ENCODE measurements around the gene GLT1D1. TPM values are rescaled to one million over a fixed set of nuclear protein-coding genes. Genes with fewer than 3 reads are reported as not detected.

GLT1D1 gene
- total and polyA plus RNA-seq, 2 experiments from 2014 or later, result 1.4 to 4.4 TPM

DNA sequence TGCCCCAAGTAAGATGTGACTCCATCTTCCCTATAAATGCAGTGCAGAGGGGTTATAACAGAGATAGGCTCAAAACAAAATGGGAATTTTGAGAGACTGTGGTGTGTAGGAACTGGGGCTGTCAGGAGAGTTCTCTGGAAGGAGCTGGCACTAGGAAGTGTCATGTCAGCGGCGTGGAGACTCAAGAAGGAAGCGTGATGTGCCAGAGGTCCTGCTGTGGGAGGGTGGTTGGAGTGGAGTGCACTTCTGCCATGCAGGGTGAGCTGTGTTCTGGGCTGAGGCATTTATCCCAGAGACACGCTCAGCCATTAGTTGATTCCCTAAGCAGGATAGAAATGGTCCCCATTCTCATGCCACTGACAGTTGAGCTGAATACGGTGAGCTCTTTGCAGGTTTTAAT, 19.0 kb downstream of the GLT1D1 start (continued):
- TF ChIP-seq, protein P1, sequence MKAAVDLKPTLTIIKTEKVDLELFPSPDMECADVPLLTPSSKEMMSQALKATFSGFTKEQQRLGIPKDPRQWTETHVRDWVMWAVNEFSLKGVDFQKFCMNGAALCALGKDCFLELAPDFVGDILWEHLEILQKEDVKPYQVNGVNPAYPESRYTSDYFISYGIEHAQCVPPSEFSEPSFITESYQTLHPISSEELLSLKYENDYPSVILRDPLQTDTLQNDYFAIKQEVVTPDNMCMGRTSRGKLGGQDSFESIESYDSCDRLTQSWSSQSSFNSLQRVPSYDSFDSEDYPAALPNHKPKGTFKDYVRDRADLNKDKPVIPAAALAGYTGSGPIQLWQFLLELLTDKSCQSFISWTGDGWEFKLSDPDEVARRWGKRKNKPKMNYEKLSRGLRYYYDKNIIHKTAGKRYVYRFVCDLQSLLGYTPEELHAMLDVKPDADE (IDR thresholded peaks at IDR 0.05), result no peak
- TF ChIP-seq POLR2AphosphoS5 (IDR thresholded peaks at IDR 0.05; ENCODE audit: low read depth) (no peak), ZNF331 (CRISPR knock-in tag; IDR thresholded peaks at IDR 0.05; ENCODE audit: low read depth) (no peak), CREB1 (CRISPR knock-in tag; IDR thresholded peaks at IDR 0.05; ENCODE audit: low read depth) (no peak), ZNF114 (CRISPR knock-in tag; IDR thresholded peaks at IDR 0.05) (no peak)

- no peak overlapping the region for H3K4me3 ChIP-seq
- no peak overlapping the region for H3K27ac Mint-ChIP-seq
These were observed 23.3 kb downstream of the GLT1D1 start for GRCh38 chr12:128876559-128876958.

More at GRCh38 chr12:128876559-128876958, 23.3 kb downstream of the GLT1D1 start:
- H4K20me1 ChIP-seq (replicated peaks; ENCODE audit: insufficient read depth), result no peaks in the 10 kb centered on the region
- DNase-seq (ENCODE audit: low spot score) (no peak), ATAC-seq (no peak)
- H3F3A ChIP-seq (replicated peaks; ENCODE audit: low read depth), result no peaks in the 10 kb centered on the region
- H3K9me2 ChIP-seq (ENCODE audit: insufficient read depth), result no peaks in the 10 kb centered on the region
- Mint-ChIP-seq H3K4me3 (no peak overlapping the region), H3K4me1 (no peaks in the 10 kb centered on the region), H3K9me3 (peaks cover 78% of the 10 kb centered on the region), H3K36me3 (ENCODE audit: low read depth) (peaks cover 46% of the 10 kb centered on the region), H3K27me3 (ENCODE audit: insufficient read depth, low read depth, poor library complexity) (no peaks in the 10 kb centered on the region)
- H3K27ac ChIP-seq (ENCODE audit: low read depth), result no peak overlapping the region
- no peaks in the 10 kb centered on the region for H3K4me1 ChIP-seq (ENCODE audit: insufficient read depth)
- peaks cover 13% of the 10 kb centered on the region for H3K36me3 ChIP-seq (ENCODE audit: insufficient read depth)
- no peaks in the 10 kb centered on the region for H3K79me2 ChIP-seq (replicated peaks; ENCODE audit: insufficient read depth)
- H3K4me2 ChIP-seq, result no peak overlapping the region
- TF ChIP-seq POLR2AphosphoS5 (IDR thresholded peaks at IDR 0.05; ENCODE audit: low read depth) (no peak), CTCF (conservative IDR thresholded peaks at IDR 0.05; ENCODE audit: low read depth in 2 of 2) (no peak), CREB1 (CRISPR knock-in tag; IDR thresholded peaks at IDR 0.05; ENCODE audit: low read depth) (no peak), JUNB (IDR thresholded peaks at IDR 0.05; ENCODE audit: unreplicated experiment) (no peak), STAT1 (IDR thresholded peaks at IDR 0.05; ENCODE audit: unreplicated experiment) (no peak), EZH2phosphoT487 (IDR thresholded peaks at IDR 0.05; ENCODE audit: unreplicated experiment) (no peak), ZNF331 (CRISPR knock-in tag; IDR thresholded peaks at IDR 0.05; ENCODE audit: low read depth) (no peak), ZNF114 (CRISPR knock-in tag; IDR thresholded peaks at IDR 0.05) (no peak), NANOG (IDR thresholded peaks at IDR 0.05; ENCODE audit: borderline replicate concordance) (no peak), EZH2 (IDR thresholded peaks at IDR 0.05; ENCODE audit: low read depth, unreplicated experiment) (no peak)
- TF ChIP-seq, protein P1 (IDR thresholded peaks at IDR 0.05), result no peak
- TF ChIP-seq, protein P2, sequence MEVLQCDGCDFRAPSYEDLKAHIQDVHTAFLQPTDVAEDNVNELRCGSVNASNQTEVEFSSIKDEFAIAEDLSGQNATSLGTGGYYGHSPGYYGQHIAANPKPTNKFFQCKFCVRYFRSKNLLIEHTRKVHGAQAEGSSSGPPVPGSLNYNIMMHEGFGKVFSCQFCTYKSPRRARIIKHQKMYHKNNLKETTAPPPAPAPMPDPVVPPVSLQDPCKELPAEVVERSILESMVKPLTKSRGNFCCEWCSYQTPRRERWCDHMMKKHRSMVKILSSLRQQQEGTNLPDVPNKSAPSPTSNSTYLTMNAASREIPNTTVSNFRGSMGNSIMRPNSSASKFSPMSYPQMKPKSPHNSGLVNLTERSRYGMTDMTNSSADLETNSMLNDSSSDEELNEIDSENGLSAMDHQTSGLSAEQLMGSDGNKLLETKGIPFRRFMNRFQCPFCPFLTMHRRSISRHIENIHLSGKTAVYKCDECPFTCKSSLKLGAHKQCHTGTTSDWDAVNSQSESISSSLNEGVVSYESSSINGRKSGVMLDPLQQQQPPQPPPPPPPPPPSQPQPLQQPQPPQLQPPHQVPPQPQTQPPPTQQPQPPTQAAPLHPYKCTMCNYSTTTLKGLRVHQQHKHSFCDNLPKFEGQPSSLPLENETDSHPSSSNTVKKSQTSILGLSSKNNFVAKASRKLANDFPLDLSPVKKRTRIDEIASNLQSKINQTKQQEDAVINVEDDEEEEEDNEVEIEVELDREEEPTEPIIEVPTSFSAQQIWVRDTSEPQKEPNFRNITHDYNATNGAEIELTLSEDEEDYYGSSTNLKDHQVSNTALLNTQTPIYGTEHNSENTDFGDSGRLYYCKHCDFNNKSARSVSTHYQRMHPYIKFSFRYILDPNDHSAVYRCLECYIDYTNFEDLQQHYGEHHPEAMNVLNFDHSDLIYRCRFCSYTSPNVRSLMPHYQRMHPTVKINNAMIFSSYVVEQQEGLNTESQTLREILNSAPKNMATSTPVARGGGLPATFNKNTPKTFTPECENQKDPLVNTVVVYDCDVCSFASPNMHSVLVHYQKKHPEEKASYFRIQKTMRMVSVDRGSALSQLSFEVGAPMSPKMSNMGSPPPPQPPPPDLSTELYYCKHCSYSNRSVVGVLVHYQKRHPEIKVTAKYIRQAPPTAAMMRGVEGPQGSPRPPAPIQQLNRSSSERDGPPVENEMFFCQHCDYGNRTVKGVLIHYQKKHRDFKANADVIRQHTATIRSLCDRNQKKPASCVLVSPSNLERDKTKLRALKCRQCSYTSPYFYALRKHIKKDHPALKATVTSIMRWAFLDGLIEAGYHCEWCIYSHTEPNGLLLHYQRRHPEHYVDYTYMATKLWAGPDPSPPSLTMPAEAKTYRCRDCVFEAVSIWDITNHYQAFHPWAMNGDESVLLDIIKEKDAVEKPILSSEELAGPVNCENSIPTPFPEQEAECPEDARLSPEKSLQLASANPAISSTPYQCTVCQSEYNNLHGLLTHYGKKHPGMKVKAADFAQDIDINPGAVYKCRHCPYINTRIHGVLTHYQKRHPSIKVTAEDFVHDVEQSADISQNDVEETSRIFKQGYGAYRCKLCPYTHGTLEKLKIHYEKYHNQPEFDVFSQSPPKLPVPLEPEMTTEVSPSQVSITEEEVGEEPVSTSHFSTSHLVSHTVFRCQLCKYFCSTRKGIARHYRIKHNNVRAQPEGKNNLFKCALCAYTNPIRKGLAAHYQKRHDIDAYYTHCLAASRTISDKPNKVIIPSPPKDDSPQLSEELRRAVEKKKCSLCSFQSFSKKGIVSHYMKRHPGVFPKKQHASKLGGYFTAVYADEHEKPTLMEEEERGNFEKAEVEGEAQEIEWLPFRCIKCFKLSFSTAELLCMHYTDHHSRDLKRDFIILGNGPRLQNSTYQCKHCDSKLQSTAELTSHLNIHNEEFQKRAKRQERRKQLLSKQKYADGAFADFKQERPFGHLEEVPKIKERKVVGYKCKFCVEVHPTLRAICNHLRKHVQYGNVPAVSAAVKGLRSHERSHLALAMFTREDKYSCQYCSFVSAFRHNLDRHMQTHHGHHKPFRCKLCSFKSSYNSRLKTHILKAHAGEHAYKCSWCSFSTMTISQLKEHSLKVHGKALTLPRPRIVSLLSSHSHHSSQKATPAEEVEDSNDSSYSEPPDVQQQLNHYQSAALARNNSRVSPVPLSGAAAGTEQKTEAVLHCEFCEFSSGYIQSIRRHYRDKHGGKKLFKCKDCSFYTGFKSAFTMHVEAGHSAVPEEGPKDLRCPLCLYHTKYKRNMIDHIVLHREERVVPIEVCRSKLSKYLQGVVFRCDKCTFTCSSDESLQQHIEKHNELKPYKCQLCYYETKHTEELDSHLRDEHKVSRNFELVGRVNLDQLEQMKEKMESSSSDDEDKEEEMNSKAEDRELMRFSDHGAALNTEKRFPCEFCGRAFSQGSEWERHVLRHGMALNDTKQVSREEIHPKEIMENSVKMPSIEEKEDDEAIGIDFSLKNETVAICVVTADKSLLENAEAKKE (CRISPR knock-in tag; IDR thresholded peaks at IDR 0.05), result no peak
- H2AFZ ChIP-seq, result no peak overlapping the region
- no peaks in the 10 kb centered on the region for H3K27me3 ChIP-seq (ENCODE audit: insufficient read depth)
